DND-41 (cell line): ENCODE results near the gene NGRN.

ENCODE experiments used
- ATAC-seq: fragments of 200-7000 bp; cut with Tn5 transposase; 3 replicates; pipeline ENCODE4 v1.9.1; 2021; ENCODE audit warnings: low read depth; ENCODE audit not compliant: insufficient read depth
- DNase-seq: peaks from one replicate; pipeline ENCODE4 v3.0.0-alpha.2; 2020
- H2AFZ ChIP-seq: 2 replicates; pipeline ENCODE4 v1.6.0; 2012; ENCODE audit warnings: low read depth, low read length
- H3K27ac ChIP-seq: 2 replicates; pipeline ENCODE4 v1.5.1; 2012; ENCODE audit warnings: low read length, inconsistent platforms
- H3K27me3 ChIP-seq: fragments of 200-600 bp; sonication (generic); 2 replicates; pipeline ENCODE4 v1.6.0; 2012; ENCODE audit warnings: low read length, mild to moderate bottlenecking, inconsistent platforms; ENCODE audit not compliant: insufficient read depth, poor library complexity
- H3K36me3 ChIP-seq: 2 replicates; pipeline ENCODE4 v1.5.1; 2012; ENCODE audit warnings: low read length, inconsistent platforms; ENCODE audit not compliant: insufficient read depth
- H3K4me1 ChIP-seq: 2 replicates; pipeline ENCODE4 v1.5.1; 2012; ENCODE audit warnings: mild to moderate bottlenecking, low read length; ENCODE audit not compliant: insufficient read depth
- H3K4me2 ChIP-seq: 2 replicates; pipeline ENCODE4 v1.6.0; 2012; ENCODE audit warnings: mild to moderate bottlenecking, moderate library complexity, low read length, inconsistent platforms; ENCODE audit not compliant: insufficient read depth
- H3K4me3 ChIP-seq, 2 experiments: fragments of 200-600 bp in 1 of 2; shearing (Covaris generic) in 1 of 2; 2 replicates each; pipeline ENCODE4 v1.5.1; 2012 to 2016; ENCODE audit warnings: inconsistent platforms in 2 of 2, low read length in 2 of 2, mild to moderate bottlenecking in 2 of 2, low read depth in 1 of 2, moderate library complexity in 1 of 2
- H3K79me2 ChIP-seq: 2 replicates; pipeline ENCODE4 v1.6.0; 2012; ENCODE audit warnings: low read length, inconsistent platforms; ENCODE audit not compliant: insufficient read depth
- H3K9ac ChIP-seq: 2 replicates; pipeline ENCODE4 v1.6.0; 2012; ENCODE audit warnings: low read depth, mild to moderate bottlenecking, inconsistent platforms, low read length, moderate library complexity
- H3K9me3 ChIP-seq: 2 replicates; pipeline ENCODE4 v1.5.1; 2012; ENCODE audit warnings: low read length, moderate library complexity, mild to moderate bottlenecking, inconsistent platforms; ENCODE audit not compliant: insufficient read depth, severe bottlenecking
- H4K20me1 ChIP-seq: 2 replicates; pipeline ENCODE4 v1.6.0; 2012; ENCODE audit warnings: low read length; ENCODE audit not compliant: insufficient read depth
- EZH2 ChIP-seq: IDR thresholded peaks from 3 replicates; pipeline ENCODE4 v1.6.1; 2012; ENCODE audit warnings: borderline replicate concordance, low read depth, mild to moderate bottlenecking, moderate library complexity, low read length, inconsistent platforms; ENCODE audit not compliant: severe bottlenecking
- TF ChIP-seq, protein P1 (sequence below): IDR thresholded peaks from 2 replicates; pipeline ENCODE4 v1.5.1; 2012; ENCODE audit warnings: borderline replicate concordance, low read length, moderate library complexity, mild to moderate bottlenecking; ENCODE audit not compliant: poor library complexity, severe bottlenecking; ENCODE audit errors: extremely low read depth

Gene NGRN, protein sequence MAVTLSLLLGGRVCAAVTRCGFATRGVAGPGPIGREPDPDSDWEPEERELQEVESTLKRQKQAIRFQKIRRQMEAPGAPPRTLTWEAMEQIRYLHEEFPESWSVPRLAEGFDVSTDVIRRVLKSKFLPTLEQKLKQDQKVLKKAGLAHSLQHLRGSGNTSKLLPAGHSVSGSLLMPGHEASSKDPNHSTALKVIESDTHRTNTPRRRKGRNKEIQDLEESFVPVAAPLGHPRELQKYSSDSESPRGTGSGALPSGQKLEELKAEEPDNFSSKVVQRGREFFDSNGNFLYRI

GRCh38 chr15:90265271-90266060, at the start of gene NGRN:
NGRN (plus strand) TSS chr15:90265672; CDS start chr15:90265713, 41 bp downstream.
- Histone ChIP-seq H3K4me3 (peak within 1 kb of the TSS; percentile 53 to 78), H3K4me2 (peak within 1 kb of the TSS; percentile 81), H3K27me3 (no peaks in the 10 kb centered on the region), H3K36me3 (peaks cover 21% of the 10 kb centered on the region), H2AFZ (peak within 1 kb of the TSS; percentile 76), H3K9me3 (no peaks in the 10 kb centered on the region), H3K9ac (peak within 1 kb of the TSS; percentile 79), H3K27ac (peak within 1 kb of the TSS; percentile 95), H3K79me2 (peaks cover 62% of the 10 kb centered on the region), H4K20me1 (peaks cover 20% of the 10 kb centered on the region), H3K4me1 (peaks cover 37% of the 10 kb centered on the region)
- DNase-seq: peak; percentile 92
- peak; percentile 91 for ATAC-seq
- TF ChIP-seq EZH2: no peak
- TF ChIP-seq, protein P1, sequence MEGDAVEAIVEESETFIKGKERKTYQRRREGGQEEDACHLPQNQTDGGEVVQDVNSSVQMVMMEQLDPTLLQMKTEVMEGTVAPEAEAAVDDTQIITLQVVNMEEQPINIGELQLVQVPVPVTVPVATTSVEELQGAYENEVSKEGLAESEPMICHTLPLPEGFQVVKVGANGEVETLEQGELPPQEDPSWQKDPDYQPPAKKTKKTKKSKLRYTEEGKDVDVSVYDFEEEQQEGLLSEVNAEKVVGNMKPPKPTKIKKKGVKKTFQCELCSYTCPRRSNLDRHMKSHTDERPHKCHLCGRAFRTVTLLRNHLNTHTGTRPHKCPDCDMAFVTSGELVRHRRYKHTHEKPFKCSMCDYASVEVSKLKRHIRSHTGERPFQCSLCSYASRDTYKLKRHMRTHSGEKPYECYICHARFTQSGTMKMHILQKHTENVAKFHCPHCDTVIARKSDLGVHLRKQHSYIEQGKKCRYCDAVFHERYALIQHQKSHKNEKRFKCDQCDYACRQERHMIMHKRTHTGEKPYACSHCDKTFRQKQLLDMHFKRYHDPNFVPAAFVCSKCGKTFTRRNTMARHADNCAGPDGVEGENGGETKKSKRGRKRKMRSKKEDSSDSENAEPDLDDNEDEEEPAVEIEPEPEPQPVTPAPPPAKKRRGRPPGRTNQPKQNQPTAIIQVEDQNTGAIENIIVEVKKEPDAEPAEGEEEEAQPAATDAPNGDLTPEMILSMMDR: no peak

DNA sequence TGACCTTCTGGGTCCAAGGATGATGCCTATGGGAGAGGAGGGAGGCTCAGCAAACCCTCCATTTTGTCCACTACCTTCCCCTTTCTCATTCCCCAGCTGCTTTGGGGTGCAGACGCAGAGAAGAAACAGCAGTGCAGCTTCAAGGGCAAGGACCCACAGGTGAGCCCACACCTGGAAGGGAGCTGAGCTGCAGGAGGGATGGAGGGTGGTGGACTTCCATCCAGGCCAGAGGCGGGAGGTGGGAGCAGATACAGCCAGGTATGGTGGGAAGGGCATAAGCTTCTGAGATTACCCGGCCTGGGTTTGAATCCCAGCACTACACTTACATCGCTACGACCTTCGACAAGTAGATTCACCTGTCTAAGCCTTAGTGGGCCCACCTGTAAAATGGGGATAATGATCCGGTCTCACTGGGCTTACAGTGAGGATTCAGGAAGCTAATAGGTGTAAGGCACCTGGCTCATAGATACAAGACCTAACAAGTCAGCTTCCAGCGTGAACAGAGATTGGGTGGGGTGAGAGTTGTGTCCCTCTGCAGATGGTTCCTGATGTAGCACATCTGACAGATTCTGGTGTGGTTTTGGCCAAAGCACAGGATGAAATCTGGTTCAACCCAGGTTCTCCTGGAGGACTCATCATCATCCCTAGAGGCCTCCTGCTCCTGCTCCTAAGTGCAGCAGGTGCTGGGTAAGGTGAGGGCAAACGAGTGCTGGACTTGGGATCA, 47.6 kb upstream of the NGRN start:
- H4K20me1 ChIP-seq: no peaks in the 10 kb centered on the region
- no peaks in the 10 kb centered on the region for H3K9me3 ChIP-seq
- H3K4me2 ChIP-seq: no peak overlapping the region
- H3K27me3 ChIP-seq: no peaks in the 10 kb centered on the region
- ATAC-seq (no peak), DNase-seq (no peak)
- no peaks in the 10 kb centered on the region for H3K79me2 ChIP-seq
- H3K4me1 ChIP-seq: no peaks in the 10 kb centered on the region
- no peak overlapping the region for H2AFZ ChIP-seq
- no peak overlapping the region for H3K4me3 ChIP-seq
- H3K27ac ChIP-seq: no peak overlapping the region
- no peak overlapping the region for H3K9ac ChIP-seq
- TF ChIP-seq EZH2: no peak
- TF ChIP-seq, protein P1: no peak
- no peaks in the 10 kb centered on the region for H3K36me3 ChIP-seq

DNA sequence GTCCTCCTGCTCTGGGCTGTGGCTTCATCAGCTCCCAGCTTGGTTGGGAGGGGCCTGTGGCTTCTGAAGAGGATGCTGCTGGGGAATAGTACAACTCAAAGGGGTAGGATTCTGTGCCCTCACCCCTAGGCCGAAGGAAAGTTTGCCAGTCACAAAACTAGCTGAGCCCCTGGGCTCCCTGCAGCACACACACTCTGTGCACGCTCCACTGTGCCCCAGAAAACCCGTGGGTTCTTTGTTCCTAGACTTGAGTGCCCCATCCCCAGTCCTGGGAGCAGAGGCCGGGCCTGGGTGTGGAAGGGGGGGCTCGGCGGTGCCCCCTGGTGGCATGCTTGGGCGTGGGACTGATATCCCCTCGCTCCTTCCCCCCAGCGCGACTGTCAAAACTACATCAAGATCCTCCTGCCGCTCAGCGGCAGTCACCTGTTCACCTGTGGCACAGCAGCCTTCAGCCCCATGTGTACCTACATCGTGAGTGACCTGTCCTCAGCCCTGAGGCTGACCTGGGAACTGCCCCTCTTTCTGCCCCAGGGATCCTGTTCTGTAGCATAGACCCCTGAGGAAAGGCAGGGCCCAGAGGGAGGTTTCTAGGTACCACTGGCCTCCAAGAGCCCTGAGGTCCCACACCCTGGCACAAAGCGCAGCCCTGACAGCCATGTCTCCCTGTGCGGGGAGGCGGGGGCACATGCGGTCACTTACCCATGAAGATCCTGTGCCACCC, 45.9 kb upstream of the NGRN start:
- Histone ChIP-seq H3K9ac (no peak overlapping the region), H3K79me2 (no peaks in the 10 kb centered on the region), H4K20me1 (no peaks in the 10 kb centered on the region), H3K27ac (no peak overlapping the region), H3K36me3 (no peaks in the 10 kb centered on the region), H3K9me3 (no peaks in the 10 kb centered on the region), H3K4me1 (no peaks in the 10 kb centered on the region), H2AFZ (no peak overlapping the region; the same call in 1 of the 2 replicates), H3K4me3 (no peak overlapping the region), H3K27me3 (no peaks in the 10 kb centered on the region), H3K4me2 (no peak overlapping the region)
- ATAC-seq (peak; percentile 92), DNase-seq (peak; percentile 61)
- TF ChIP-seq EZH2: no peak
- TF ChIP-seq, protein P1: peak; percentile 77
